Measurements from ENCODE around the gene TRAF3. TPM values are rescaled to one million over a fixed set of nuclear protein-coding genes. Genes with fewer than 3 reads are reported as not detected.
"Not testable (repeated sequence)": the region's sequence is repeated elsewhere in the genome, so short reads cannot be mapped to it uniquely, and the experiment has no call there.

The TRAF3 gene
- total RNA-seq, 1 donor from 2014 or later: 16.7 TPM

DNA sequence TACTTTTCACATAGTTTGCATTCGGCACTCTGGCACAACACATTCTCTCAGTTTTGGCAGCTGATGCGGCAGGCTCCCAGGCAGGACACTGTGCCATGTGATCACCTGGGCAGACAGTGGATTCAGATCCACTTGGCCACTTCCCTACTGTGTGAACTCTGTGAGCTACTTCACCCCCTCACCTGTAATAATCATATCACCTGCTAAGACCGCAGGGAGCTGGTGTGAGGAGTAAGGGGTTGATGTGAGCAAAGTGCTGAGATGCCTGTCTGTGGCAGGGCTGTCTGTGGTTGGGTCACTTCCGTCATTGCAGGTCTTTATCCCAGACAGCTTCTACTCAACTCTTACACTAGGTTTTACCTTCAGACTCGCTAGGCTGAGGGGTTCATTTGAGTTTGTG is 94.8 kb downstream of the TRAF3 start:
- Mint-ChIP-seq H3K36me3 (ENCODE audit: unreplicated experiment) (no peaks in the 10 kb centered on the region), H3K4me3 (ENCODE audit: unreplicated experiment) (no peak overlapping the region), H3K27me3 (ENCODE audit: unreplicated experiment) (peaks cover 9% of the 10 kb centered on the region), H3K27ac (ENCODE audit: unreplicated experiment) (no peak overlapping the region), H3K4me1 (ENCODE audit: low read depth, unreplicated experiment) (peaks cover 18% of the 10 kb centered on the region), H3K9me3 (ENCODE audit: unreplicated experiment) (peaks cover 3% of the 10 kb centered on the region)
- DNase-seq: no peak
- TF ChIP-seq, protein P1, sequence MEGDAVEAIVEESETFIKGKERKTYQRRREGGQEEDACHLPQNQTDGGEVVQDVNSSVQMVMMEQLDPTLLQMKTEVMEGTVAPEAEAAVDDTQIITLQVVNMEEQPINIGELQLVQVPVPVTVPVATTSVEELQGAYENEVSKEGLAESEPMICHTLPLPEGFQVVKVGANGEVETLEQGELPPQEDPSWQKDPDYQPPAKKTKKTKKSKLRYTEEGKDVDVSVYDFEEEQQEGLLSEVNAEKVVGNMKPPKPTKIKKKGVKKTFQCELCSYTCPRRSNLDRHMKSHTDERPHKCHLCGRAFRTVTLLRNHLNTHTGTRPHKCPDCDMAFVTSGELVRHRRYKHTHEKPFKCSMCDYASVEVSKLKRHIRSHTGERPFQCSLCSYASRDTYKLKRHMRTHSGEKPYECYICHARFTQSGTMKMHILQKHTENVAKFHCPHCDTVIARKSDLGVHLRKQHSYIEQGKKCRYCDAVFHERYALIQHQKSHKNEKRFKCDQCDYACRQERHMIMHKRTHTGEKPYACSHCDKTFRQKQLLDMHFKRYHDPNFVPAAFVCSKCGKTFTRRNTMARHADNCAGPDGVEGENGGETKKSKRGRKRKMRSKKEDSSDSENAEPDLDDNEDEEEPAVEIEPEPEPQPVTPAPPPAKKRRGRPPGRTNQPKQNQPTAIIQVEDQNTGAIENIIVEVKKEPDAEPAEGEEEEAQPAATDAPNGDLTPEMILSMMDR (IDR thresholded peaks at IDR 0.05; ENCODE audit: partially characterized antibody, unreplicated experiment): no peak

DNA sequence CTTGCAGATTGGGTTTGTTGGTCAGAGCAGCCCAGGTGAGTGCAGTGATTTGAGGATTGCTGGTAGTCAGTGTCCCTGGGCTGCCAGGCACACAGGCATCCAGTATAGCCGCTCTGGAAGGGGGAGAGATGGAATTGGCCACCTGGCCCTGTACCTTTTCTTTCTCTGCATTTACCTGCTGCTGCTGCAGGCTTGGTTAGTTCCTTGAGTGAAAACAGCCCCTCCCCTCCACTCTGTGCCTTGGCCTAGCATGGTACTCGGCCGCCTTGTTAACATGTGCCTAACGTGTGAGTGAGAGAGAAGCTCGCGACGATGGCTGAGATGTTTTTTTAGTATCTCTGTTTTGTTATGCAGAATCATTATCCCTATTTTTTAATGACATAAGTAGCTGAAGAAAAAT is 95.9 kb downstream of the TRAF3 start:
- Mint-ChIP-seq H3K36me3 (ENCODE audit: unreplicated experiment) (no peaks in the 10 kb centered on the region), H3K4me3 (ENCODE audit: unreplicated experiment) (no peak overlapping the region), H3K4me1 (ENCODE audit: low read depth, unreplicated experiment) (peaks cover 11% of the 10 kb centered on the region), H3K9me3 (ENCODE audit: unreplicated experiment) (peaks cover 3% of the 10 kb centered on the region), H3K27ac (ENCODE audit: unreplicated experiment) (no peak overlapping the region), H3K27me3 (ENCODE audit: unreplicated experiment) (peaks cover 6% of the 10 kb centered on the region)
- TF ChIP-seq, protein P1 (IDR thresholded peaks at IDR 0.05; ENCODE audit: partially characterized antibody, unreplicated experiment): no peak
- no peak for DNase-seq

DNA sequence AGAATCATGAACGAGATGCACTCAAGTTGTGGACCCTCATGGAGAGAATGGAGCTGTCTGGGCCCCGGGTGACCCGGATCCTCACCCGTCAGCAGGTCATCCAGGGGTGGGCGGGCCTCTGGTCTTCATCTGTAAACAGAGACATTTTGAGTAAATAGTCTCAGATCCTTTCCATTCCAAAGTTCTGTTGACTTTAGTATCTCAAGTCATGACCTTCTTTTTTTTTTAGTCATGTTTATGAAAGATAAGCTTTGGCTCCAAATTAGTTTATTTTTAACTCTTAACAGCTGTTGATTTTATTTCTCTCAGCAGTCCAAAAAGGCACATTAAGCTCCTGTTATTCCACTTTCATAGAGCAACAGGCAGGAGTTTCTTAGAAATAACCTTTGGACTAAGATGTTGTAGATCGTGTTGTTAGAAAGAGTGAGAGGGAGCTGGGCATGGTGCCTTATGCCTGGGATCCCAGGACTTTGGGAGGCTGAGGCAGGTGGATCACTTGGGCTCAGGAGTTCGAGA is 96.4 kb downstream of the TRAF3 start:
- H3K27ac Mint-ChIP-seq (ENCODE audit: unreplicated experiment): no peak overlapping the region
- peaks cover 3% of the 10 kb centered on the region for H3K9me3 Mint-ChIP-seq (ENCODE audit: unreplicated experiment)
- H3K36me3 Mint-ChIP-seq (ENCODE audit: unreplicated experiment): no peaks in the 10 kb centered on the region
- H3K4me3 Mint-ChIP-seq (ENCODE audit: unreplicated experiment): no peak overlapping the region
- H3K4me1 Mint-ChIP-seq (ENCODE audit: low read depth, unreplicated experiment): peaks cover 11% of the 10 kb centered on the region
- no peak for DNase-seq
- TF ChIP-seq, protein P1 (IDR thresholded peaks at IDR 0.05; ENCODE audit: partially characterized antibody, unreplicated experiment): no peak
- peaks cover 6% of the 10 kb centered on the region for H3K27me3 Mint-ChIP-seq (ENCODE audit: unreplicated experiment)

DNA sequence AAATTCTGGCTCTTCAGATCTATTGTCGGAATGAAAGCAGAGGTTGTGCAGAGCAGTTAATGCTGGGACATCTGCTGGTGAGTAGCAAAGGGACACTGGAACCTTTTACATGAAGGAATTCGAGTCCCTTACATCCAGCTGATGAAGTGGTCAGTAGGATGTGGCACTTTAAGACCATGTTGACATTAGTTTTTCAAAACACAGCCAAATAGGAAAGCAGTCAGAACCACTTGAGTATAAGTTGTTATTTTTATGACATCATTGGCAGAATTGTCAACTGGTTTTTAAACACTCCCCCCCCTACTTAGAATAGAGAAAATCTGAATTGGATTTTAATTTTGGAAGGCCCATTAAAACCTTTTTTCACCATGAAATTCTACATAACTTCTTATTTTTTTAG is 98.4 kb downstream of the TRAF3 start:
- DNase-seq: no peak
- TF ChIP-seq, protein P1 (IDR thresholded peaks at IDR 0.05; ENCODE audit: partially characterized antibody, unreplicated experiment): no peak

DNA sequence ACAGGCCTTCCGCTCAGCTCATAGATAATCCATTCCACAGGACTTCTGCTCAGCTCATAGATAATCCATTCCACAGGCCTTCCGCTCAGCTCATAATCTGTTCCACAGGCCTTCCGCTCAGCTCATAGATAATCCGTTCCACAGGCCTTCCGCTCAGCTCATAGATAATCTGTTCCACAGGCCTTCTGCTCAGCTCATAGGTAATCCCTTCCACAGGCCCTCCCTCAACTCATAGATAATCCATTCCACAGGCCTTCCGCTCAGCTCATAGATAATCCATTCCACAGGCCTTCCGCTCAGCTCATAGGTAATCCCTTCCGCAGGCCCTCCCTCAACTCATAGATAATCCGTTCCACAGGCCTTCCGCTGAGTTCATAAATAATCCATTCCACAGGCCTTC is 100.3 kb downstream of the TRAF3 start:
- H3K4me1 Mint-ChIP-seq (ENCODE audit: low read depth, unreplicated experiment): peaks cover 14% of the 10 kb centered on the region
- not testable (repeated sequence) for H3K9me3 Mint-ChIP-seq (ENCODE audit: unreplicated experiment); H3K27ac Mint-ChIP-seq (ENCODE audit: unreplicated experiment); DNase-seq; H3K36me3 Mint-ChIP-seq (ENCODE audit: unreplicated experiment); H3K27me3 Mint-ChIP-seq (ENCODE audit: unreplicated experiment); H3K4me3 Mint-ChIP-seq (ENCODE audit: unreplicated experiment)

More for the DNA sequence above, 98.4 kb downstream of the TRAF3 start:
- Mint-ChIP-seq H3K4me1 (ENCODE audit: low read depth, unreplicated experiment) (peaks cover 9% of the 10 kb centered on the region), H3K27ac (ENCODE audit: unreplicated experiment) (peak overlapping the region; percentile 81), H3K27me3 (ENCODE audit: unreplicated experiment) (peaks cover 4% of the 10 kb centered on the region), H3K36me3 (ENCODE audit: unreplicated experiment) (no peaks in the 10 kb centered on the region), H3K4me3 (ENCODE audit: unreplicated experiment) (peak overlapping the region; percentile 4), H3K9me3 (ENCODE audit: unreplicated experiment) (peaks cover 3% of the 10 kb centered on the region)
